ENCODE data around the gene MAP3K21.

- TF ChIP-seq, protein P1, sequence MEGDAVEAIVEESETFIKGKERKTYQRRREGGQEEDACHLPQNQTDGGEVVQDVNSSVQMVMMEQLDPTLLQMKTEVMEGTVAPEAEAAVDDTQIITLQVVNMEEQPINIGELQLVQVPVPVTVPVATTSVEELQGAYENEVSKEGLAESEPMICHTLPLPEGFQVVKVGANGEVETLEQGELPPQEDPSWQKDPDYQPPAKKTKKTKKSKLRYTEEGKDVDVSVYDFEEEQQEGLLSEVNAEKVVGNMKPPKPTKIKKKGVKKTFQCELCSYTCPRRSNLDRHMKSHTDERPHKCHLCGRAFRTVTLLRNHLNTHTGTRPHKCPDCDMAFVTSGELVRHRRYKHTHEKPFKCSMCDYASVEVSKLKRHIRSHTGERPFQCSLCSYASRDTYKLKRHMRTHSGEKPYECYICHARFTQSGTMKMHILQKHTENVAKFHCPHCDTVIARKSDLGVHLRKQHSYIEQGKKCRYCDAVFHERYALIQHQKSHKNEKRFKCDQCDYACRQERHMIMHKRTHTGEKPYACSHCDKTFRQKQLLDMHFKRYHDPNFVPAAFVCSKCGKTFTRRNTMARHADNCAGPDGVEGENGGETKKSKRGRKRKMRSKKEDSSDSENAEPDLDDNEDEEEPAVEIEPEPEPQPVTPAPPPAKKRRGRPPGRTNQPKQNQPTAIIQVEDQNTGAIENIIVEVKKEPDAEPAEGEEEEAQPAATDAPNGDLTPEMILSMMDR (IDR thresholded peaks at IDR 0.05) = no peak
- TF ChIP-seq POLR2A (IDR thresholded peaks at IDR 0.05) (no peak), POLR2AphosphoS5 (IDR thresholded peaks at IDR 0.05) (no peak), EP300 (IDR thresholded peaks at IDR 0.05) (no peak)
Observed at GRCh38 chr1:233432916-233433315, 105.4 kb downstream of the MAP3K21 start.
